UCSD-AML1 (cell line): ENCODE measurements around the gene DLEC1.

ENCODE experiments used
- DNase-seq: peaks from one replicate; lab custom pipeline; 2025; ENCODE audit not compliant: unreplicated experiment; lab: John Stamatoyannopoulos, UW

DLEC1 gene, protein sequence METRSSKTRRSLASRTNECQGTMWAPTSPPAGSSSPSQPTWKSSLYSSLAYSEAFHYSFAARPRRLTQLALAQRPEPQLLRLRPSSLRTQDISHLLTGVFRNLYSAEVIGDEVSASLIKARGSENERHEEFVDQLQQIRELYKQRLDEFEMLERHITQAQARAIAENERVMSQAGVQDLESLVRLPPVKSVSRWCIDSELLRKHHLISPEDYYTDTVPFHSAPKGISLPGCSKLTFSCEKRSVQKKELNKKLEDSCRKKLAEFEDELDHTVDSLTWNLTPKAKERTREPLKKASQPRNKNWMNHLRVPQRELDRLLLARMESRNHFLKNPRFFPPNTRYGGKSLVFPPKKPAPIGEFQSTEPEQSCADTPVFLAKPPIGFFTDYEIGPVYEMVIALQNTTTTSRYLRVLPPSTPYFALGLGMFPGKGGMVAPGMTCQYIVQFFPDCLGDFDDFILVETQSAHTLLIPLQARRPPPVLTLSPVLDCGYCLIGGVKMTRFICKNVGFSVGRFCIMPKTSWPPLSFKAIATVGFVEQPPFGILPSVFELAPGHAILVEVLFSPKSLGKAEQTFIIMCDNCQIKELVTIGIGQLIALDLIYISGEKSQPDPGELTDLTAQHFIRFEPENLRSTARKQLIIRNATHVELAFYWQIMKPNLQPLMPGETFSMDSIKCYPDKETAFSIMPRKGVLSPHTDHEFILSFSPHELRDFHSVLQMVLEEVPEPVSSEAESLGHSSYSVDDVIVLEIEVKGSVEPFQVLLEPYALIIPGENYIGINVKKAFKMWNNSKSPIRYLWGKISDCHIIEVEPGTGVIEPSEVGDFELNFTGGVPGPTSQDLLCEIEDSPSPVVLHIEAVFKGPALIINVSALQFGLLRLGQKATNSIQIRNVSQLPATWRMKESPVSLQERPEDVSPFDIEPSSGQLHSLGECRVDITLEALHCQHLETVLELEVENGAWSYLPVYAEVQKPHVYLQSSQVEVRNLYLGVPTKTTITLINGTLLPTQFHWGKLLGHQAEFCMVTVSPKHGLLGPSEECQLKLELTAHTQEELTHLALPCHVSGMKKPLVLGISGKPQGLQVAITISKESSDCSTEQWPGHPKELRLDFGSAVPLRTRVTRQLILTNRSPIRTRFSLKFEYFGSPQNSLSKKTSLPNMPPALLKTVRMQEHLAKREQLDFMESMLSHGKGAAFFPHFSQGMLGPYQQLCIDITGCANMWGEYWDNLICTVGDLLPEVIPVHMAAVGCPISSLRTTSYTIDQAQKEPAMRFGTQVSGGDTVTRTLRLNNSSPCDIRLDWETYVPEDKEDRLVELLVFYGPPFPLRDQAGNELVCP (N-terminal part only)

DNA sequence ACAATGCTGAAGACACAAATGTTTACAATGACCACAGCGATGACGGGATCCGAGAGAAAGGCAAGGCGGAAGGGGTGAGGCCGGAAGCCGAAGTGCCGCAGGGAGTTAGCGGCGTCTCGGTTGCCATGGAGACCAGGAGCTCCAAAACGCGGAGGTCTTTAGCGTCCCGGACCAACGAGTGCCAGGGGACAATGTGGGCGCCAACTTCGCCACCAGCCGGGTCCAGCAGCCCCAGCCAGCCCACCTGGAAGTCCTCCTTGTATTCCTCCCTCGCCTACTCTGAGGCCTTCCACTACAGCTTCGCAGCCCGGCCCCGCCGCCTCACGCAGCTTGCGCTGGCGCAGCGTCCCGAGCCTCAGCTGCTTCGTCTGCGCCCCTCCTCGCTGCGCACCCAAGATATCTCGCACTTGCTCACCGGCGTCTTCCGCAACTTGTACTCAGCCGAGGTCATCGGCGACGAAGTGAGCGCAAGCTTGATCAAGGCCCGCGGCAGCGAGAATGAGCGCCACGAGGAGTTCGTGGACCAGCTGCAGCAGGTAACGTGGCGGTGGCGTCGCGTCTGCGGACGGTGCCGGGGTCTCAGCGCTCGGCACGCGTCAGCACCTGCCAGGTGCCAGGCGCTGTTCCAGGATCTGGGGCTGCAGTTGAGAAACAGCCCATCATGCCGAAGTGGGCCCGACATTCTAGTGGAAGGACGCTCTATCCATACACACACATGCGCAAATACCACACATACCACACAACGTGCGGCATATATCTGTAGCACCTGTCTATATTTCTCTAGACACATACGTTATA lies at the start of gene DLEC1:
TSS of gene DLEC1 (plus strand) at position 108 of the 798 bp plus-strand sequence. CDS start at position 126, 18 bp downstream.
- DNase-seq = peak; percentile 46

DNA sequence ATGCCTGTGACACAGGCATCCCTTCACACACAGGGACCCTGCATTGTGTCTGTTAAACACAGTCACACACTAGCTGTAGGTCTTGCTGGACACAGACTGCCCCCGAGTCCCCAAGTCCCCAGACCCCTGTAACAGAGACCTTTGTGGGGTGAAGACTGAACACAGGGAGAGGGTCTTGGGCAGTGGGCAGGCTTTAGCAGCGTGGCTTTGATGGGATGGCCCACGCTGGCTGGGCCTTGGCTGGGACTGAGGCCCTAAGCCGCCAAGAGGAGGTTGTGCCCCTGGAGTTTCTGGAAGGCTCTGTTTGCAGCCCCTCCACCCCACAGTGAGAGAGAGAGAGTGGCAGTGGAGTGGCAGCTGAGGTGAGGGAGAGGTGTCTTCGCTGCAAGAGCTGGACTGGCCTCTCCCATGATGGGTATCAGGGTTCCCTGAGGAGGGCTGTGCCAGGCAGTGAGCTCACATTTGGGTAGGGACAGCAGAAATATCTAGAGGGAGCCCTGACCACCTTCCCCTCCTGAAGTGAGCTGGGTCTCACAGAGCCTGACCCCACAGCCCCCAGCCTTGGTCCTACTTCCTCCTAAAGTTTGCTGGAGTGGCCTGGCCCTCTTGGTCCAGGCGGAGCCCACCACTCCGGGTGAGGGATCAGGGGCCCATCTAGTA lies 49.1 kb upstream of the DLEC1 start:
- DNase-seq = no peak

DNA sequence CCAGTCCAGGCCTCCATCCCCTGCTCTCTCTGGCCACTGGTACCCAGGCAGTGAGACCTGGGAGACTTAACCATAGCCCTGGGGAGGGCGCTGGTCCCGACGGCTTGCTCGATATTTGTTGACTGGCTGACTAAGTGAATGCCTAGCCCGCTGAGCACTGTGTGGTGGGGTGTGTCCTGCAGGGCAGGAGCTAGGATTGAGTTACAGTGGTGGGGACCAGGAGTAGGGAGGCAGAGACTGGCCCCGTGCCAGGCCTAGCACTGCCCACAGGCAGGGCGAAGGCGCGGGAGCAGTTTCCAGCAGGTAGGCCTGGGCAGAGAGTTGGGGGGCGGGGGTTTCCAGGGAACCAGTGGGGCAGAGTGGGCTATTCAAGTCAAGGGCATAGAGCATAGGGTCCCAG lies 48.5 kb upstream of the DLEC1 start, which contains the start of gene VILL:
TSS of gene VILL (plus strand) at position 260 of the 400 bp plus-strand sequence. CDS start 2,887 bp downstream, outside the sequence.
- no peak for DNase-seq

DNA sequence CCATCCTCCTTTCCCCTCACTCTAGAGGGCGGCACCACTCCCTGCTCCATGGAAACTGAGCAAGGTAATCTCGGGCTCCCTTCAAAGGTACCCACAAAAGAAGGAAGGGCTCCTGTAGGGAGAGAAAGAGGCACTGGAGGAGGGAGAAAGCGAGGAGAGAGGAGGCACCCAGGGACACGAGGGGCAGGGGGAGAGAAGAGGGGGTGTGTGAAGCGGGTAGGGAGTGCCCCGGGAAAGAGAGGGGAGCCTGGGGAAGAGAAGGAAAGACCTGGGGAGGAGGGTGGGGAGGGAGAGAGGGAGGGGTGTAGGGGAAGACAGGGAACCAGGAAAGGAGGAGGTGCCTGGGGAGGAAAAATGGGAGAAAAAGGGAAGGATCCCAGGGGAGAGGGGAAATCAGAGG lies 47.9 kb upstream of the DLEC1 start:
- DNase-seq = no peak

DNA sequence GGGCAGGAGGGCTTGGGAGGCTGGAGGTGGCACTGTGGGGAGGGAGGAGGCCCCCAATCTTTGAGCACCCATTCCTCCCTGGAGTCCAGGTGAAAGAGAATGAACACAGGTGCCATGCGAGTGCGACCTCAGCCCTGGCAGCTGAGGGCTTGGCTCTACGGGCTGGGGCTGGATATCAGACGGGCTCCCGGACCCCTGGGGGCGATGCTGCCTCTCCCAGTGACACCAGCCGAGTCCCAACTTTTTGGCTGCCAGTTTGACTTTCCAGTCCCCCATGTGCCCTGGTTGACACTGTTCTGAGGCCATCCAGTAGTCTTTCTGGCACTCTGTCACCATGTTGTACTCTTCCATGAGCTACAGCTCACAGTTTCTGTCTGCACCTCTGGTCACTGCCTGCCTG lies 47.2 kb upstream of the DLEC1 start:
- no peak for DNase-seq

DNA sequence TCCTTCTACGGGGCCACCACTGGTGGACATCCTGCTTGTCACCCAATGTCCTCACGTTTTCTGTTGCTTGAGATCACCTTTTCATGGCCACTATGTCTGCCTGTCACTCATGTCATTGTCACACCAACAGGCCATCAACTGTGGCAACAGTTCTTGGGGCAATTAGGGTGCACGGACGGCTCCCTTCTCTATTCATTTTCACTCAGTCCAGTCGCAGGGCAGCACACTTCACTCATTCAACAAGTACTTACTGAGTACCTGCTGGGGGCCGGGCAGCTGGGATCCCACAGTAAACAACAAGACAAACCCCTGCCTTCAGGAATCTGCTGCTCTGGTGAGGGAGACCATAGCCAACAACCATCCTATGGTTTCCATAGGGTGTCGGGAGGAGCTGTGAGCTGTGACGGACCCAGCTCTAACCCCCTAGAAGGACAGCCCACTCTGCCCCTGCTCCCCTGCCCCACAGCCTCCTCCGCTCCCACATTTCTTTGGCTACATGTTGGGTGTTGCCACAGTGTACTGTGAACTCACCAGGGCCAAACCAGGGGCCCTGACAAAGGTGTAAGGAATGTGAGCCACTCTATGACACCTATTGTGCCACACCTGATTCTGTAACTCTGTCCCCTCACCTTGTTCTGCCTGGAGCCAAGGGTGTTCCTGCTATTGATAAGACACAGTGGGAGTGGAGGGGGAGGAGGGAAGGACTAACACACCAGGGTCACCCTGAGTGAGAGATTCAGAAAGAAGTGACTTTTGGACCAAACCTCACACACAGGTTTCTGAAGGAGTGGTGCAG lies 46.5 kb upstream of the DLEC1 start:
- DNase-seq = no peak

DNA sequence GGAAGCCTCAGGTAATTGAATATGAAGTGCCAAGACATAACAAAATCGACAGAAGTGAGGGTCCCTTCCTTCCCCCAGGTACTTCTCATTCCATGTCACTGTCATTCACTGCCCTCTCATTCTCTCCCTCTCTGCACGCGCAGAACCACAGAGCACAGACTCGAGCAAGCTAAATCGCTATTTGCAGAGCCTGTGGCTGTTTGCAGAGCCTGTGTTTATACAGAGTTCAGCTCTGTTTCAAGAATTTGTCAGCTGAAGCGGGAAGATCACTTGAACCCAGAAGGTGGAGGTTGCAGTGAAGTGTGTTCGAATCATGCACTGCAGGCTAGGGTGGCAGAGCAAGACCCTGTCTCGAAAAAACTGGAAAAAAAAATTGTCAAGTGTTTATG lies 45.9 kb upstream of the DLEC1 start:
- DNase-seq = no peak

DNA sequence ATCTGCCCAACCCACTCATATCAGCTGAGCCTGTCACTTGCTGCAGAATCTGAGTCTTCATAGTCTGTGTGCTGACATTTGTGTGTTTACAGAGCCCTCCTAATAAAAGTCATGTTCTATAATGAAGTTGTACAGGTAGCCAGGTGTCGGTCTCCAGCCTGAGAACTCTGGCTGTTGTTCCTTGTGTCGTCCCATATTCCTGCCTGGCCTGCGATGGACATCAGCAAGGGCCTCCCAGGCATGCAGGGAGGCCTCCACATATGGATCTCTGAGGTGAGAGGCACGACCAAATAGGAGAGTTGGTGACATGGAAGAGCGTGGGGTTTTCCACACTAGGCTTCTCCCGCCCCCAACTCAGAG lies 45.6 kb upstream of the DLEC1 start:
- DNase-seq = no peak

DNA sequence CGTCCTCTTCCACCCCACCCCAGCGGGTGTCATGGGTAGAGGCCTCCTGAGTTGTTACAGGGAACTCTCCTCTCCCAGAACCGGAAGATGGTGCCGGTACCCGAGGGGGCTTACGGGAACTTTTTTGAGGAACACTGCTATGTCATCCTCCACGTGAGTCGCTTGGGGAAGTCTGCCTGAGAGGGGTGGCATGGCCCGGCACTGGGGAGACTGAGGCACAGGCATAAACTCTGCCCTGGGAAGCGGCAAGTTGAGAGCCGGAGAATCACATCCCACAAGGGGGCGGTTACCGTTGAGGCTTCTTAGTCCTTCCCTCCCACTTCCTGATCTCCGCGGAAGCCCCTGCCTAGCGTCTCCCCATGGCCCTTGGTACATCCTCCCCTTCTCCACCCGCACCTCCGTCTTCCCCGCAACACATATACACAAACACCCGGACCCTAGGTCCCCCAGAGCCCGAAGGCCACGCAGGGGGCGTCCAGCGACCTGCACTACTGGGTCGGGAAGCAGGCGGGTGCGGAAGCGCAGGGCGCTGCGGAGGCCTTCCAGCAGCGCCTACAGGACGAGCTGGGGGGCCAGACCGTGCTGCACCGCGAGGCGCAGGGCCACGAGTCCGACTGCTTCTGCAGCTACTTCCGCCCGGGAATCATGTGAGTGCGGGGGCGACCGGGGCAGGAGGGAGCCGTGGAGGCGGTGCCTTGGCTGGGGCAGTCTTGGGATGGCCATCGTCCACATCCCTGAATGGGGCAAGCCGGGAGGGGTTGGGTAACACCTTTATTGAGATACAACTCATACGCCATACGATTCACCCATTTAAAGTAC lies 45.0 kb upstream of the DLEC1 start:
- peak; percentile 85 for DNase-seq

DNA sequence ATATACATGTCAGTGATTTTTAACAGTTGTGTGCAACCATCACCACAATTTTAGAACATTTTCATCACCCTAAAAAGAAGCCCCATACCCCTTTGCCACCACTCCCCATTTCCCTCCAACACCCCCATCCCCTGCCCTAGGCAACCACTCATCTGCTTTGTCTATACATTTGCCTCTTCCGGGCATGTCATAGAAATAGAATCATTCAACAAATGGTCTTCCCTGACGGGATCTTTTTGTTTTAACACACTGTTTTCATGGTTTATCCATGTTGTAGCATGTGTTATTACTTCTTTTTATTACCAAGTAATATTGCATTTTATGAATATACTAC lies 44.4 kb upstream of the DLEC1 start:
- DNase-seq = no peak

DNA sequence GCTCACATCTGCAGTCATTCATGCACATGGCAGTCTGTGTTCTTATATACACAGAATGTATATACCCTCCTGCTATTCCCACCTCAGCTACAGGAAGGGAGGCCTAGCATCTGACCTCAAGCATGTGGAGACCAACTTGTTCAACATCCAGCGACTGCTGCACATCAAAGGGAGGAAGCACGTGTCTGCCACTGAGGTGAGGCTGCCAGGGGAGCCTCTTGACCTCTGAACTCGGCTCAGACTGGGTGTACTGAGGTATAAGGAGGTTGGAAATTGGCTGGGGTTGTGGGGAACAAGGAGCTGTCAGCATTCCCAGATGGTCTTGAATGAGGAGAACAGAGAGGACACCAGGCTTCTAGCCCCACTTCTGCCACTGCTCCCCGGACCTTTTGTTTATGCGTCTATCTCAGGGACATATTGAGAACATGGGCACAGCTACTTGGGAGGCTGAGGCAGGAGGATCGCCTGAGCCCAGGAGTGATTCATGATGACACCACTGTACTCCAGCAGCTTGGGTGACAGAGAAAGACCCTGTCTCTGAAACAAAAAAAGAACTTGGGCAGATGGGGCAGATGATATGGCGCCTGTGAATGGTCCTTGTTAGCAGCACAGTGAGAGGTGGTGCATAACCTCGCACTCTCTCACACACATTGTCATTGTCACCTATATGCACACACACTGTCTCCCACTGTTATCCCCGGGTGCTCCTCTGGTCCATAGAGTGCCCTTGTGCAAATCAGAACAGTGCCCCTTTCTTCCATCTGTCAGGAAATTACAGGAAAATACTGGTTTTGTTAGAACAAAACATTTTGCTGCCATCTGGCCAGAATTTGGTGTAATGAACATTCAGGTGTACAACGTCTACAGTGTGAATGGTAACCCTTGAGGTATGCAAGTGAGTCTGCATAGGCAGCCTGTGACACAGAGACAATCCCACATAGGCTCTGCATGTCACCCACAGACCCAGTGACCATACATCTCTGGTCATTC lies 43.1 kb upstream of the DLEC1 start:
- DNase-seq = no peak

DNA sequence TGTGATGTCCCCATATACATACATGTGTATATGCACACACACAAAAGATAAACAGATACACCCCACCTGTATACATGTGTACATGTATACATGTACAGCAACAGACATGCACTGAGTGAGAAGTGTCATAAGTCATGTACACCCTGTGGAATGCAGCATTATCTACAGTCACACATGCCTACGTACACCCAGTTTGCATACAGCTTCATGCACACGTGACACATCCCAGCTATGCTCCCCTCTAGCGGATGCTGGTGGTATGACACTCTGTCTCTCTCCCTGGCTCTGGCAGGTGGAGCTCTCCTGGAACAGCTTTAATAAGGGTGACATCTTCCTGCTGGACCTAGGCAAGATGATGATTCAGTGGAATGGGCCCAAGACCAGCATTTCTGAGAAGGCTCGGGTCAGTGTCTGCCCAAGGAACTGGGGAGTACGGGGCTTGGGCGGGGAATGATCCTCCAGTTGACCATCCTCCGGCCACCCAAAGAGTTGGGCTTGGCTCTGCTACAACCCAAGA lies 42.2 kb upstream of the DLEC1 start:
- peak; percentile 67 for DNase-seq

DNA sequence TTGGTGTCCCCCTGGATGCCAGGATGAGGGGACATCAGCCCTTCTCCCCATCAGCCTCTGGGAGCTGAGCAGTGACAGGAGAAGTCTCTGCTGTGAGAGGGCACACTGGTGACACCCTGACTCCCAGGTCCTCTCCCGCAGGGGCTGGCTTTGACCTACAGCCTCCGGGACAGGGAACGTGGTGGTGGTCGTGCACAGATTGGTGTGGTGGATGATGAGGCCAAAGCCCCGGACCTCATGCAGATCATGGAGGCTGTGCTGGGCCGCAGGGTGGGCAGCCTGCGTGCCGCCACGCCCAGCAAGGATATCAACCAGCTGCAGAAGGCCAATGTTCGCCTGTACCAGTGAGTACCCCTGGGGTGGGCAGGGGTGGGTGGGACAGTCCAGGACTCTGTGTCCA lies 41.7 kb upstream of the DLEC1 start:
- DNase-seq = no peak

DNA sequence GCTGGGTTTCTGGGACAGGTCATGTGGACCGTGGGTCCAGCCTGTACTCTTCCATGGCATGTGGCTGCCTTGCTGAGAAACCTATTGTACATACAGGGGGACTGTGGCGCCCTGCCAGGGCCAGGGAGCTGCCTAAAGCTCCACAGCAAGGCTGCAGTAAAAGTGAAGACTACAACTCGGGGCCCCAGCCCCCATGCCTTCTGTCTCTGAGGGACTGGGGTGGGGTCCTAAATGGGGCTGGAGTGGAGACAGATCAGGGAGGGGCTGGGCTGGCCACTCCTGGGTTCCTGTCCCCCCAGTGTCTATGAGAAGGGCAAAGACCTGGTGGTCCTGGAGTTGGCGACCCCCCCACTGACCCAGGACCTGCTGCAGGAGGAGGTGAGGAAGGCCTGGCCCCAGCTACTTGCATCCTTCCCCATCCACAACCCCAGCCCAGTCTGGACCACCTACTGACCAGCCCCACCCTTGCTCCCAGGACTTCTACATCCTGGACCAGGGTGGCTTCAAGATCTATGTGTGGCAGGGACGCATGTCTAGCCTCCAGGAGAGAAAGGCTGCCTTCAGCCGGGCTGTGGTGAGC lies 41.1 kb upstream of the DLEC1 start:
- DNase-seq = no peak

DNA sequence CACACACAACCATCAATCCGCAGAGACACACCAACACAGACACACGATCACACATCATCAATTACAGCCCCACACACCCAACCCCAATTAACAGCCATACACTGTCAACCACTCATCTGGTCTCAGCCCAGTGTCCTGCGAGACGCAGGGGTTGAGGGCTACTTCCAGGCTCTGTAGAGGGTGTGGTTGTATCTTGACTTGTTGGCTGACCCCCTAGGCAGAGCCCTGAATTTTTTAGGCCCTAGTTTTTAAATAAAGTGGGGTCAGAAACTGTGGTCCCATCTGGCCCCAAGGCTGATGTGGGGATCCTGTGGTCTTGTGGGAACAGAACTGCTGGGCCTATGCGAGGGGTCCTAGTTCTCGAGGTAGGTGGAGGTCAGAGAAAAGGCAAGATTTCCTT lies 39.2 kb upstream of the DLEC1 start:
- DNase-seq = no peak

DNA sequence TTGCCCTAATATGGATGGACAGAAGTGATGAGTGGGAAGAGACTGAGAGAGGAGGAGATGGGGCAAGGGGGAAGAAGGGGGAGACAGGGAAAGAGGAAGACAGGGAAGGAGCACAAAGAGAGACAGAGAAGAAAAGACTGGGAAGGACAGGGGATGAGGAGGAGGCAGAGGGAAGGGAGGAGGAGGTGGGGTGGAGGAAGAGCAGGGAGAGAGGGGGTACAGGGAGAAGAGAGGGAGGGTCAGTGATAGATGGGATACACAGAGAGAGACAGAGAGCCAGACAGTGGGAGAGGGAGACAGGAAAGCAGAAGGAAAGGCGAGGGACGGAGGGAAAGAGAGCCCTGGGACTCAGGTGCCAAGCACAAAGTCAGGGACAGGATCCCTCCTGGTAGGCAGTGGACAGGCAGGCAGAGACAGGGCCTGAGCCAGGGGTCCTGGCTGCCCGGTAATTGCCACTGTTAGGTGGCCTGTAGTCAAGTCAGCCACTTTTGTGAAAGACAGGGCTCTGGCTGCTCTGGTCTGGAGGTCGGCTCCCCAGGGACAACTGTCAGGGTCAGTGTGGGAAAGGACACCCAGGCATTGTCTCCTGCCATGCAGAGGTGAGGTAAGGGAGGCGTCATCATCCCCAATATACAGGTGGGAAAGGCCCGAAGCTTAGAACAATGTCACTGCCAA lies 38.6 kb upstream of the DLEC1 start:
- DNase-seq = no peak
